ENCODE measurements around the gene ELMO3.

The ELMO3 gene

DNA sequence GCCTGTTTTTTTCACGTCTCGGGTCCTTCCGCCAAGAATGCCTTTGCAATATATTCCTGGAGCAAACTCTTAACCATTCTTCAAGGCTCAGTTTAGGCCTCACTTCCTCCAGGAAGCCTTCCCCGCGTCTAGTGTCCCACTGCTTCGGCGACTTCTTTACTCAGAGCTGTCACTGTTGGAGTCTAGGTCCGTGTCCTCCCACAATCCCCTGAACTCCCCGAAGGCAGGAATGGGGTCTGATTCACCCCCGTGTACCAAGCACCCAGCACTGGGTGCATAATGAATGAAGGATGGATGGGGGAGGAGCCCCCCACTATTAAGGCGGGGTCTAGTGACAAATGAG is 15.7 kb upstream of the ELMO3 start:
- no peak for DNase-seq

- peak; percentile 91 for DNase-seq
Measured at GRCh38 chr16:67183627-67184452, 15.1 kb upstream of the ELMO3 start, which contains the start of gene MATCAP1. TSS of gene MATCAP1 (minus strand) at chr16:67183963. CDS start at chr16:67180610, 3,353 bp downstream.

GRCh38 chr16:67184453-67184994 is 14.4 kb upstream of the ELMO3 start:
- DNase-seq: no peak

DNA sequence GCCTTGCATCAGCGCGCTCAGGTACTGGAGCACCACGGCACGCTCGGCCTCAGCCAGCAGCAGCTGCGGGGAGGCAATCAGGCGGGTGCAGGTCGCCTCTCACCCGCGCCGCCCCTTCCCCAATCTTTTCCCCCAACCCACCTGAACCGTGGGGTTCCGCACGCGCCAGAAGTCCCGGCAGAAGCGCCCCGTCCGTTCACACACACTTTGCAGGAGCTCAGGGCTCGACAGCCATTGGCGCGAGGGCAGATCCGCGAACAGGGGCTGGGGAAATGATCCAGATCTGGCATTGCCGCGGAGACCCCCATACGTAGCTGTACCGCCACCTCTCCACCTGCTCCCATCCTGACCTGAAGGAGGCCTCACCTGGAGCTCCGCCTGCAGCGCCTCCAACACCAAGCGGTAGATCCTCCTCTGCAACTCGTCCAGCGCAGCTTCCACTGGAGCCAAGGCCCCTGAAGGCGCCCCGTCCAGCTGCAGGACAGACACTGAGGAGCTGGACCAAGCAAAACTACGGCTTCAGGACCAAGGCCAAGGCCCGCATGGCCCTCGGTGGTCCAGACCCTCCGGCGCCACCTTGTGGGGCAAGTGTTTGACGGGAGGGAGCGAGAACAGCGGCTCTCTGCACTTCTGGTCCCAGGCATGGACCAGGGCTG is 13.8 kb upstream of the ELMO3 start:
- DNase-seq: peak; percentile 84

GRCh38 chr16:67185651-67186134 is 13.2 kb upstream of the ELMO3 start:
- no peak for DNase-seq

GRCh38 chr16:67186550-67186950 is 12.4 kb upstream of the ELMO3 start:
- peak; percentile 50 for DNase-seq

DNA sequence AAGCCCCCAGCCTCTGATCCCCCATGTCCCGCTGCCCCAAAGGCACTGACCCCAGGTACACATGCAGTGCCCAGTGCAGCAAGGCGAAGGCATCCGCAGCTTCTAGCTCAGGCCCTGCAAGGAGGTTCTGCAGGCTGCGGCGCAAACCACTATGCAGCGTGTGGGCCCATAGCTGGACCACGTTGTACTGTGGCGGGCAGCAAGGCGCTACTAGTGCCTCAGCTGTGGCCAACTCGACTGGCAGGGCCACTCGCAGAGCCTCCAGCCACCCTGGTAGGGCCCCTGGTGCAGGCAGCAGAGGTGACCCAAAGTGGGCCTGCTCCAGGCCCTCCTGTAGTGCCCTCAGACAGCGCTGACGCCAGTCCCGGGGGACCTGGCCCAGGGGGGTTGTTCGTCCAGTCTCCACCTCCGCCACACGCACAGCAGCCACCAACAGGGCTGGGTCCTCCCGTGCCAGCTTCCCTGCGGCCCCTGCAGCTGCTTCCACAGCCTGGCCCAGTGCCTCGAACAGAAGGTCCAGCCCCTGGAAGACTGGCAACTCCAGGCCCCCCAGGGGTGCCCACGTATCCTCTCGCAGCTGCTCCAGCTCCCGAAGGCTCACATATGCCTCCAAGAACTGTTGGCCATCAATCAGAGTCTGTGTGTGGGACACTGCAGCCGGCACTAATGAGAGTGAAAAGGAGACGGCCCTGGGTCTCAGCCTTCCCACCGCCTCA is 11.6 kb upstream of the ELMO3 start:
- no peak for DNase-seq

- no peak for DNase-seq
Measured at GRCh38 chr16:67188323-67188722, 10.6 kb upstream of the ELMO3 start.

- DNase-seq: no peak
Measured at GRCh38 chr16:67188798-67189197, 10.1 kb upstream of the ELMO3 start.

- no peak for DNase-seq
Measured at GRCh38 chr16:67190041-67190440, 8.9 kb upstream of the ELMO3 start, which contains the start of gene EXOC3L1. TSS of gene EXOC3L1 (minus strand) at chr16:67190136. CDS start at chr16:67189676, 460 bp downstream.

- no peak for DNase-seq
Measured at GRCh38 chr16:67190448-67191399, 8.2 kb upstream of the ELMO3 start.

- DNase-seq: no peak
Measured at GRCh38 chr16:67191411-67191994, 7.4 kb upstream of the ELMO3 start.

GRCh38 chr16:67191995-67192681 is 6.8 kb upstream of the ELMO3 start, which contains the start of gene E2F4:
TSS of gene E2F4 (plus strand) at chr16:67192155. CDS start at chr16:67192228, 73 bp downstream.
- peak; percentile 89 for DNase-seq

GRCh38 chr16:67192781-67193361 is 6.1 kb upstream of the ELMO3 start:
- DNase-seq: no peak

DNA sequence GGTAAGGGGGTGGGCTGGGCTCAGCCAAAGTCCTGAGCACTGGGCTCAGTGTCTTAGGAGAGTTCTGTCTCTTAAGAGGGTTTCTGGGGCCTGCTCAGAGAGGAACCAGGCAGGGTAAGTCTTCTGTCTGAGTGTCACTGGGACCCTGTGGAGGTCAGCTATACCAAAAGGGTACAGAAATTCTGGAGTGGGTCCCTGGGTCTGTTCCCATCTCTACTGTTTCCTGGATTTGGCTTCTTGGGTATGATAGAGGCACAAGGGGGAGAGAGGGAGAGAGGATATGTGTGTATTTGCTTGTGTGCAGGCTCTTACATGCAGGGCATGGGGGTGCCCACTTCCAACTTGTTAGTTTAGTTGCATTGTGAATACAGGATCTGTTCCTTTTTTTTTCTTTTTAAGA is 5.4 kb upstream of the ELMO3 start:
- DNase-seq: no peak

DNA sequence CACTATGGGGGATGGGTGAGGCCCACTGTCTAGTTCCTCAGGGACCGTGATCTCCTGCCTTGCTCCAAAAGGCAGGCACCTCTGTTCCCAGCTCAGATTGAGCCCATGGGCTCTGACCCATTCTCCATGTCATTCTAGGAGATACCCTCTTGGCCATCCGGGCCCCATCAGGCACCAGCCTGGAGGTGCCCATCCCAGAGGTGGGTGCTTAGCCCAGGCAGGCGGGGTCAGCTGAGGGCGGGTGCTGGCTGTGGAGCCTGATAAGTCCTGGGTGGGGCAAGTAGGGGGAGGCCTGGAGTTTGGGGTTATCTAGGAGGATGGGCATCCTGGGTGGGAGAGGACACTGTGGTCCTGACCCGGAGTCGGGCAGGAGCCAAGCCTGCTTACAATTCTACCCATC is 4.7 kb upstream of the ELMO3 start:
- no peak for DNase-seq

GRCh38 chr16:67195676-67196075 is 3.3 kb upstream of the ELMO3 start:
- DNase-seq: no peak

GRCh38 chr16:67196881-67197280 is 2.0 kb upstream of the ELMO3 start:
- no peak for DNase-seq

DNA sequence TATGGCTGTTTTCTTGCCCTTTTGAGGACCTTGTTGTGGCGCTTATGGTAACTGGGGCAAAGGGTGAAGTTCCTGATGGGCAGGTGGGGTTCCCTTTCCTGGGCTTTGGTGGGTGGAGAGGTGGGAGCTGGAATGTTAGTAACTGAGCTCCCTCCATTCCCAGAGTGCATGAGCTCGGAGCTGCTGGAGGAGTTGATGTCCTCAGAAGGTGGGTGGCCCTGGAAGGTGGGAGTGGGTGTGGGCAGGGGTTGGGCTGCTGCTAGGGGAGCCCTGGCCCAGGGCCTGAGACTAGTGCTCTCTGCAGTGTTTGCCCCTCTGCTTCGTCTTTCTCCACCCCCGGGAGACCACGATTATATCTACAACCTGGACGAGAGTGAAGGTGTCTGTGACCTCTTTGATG is 1.2 kb upstream of the ELMO3 start:
- no peak for DNase-seq

DNA sequence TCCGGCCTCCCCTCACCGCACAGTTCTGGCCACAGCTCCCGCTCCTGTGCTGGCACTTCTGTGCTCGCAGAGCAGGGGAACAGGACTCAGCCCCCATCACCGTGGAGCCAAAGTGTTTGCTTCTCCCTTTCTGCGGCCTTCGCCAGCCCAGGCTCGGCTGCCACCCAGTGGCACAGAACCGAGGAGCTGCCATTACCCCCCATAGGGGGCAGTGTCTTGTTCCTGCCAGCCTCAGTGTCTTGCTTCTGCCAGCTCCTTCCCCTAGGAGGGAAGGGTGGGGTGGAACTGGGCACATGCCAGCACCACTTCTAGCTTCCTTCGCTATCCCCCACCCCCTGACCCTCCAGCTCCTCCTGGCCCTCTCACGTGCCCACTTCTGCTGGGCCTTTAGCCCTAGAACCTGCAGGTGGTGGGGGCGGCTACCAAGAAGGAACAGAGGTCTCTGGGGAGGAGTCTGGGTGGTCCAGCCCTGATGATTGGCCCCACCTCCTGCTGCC is 645 bp upstream of the ELMO3 start:
- DNase-seq: peak; percentile 33
